AG04450 (cell line): ENCODE measurements around the gene MICAL3. TPM values are rescaled to one million over a fixed set of nuclear protein-coding genes. Genes with fewer than 3 reads are reported as not detected.
"Not testable (repeated sequence)": the region's sequence is repeated elsewhere in the genome, so short reads cannot be mapped to it uniquely, and the experiment has no call there.

Source experiments
- CTCF ChIA-PET: fragments of 300-600, 350-600 bp; formaldehyde crosslinking; extraction: SDS; loops from one replicate; lab custom pipeline; 2022; ENCODE audit warnings: antibody characterized with exemption, inconsistent platforms; lab: Charles Lee
- POLR2A ChIA-PET: fragments of 350-600 bp; formaldehyde crosslinking; extraction: SDS; loops from one replicate; lab custom pipeline; 2021; ENCODE audit warnings: antibody characterized with exemption, inconsistent platforms; lab: Yijun Ruan, JAX
- DNase-seq: peaks from one replicate; pipeline ENCODE4 v3.0.0-alpha.2; 2011; ENCODE audit warnings: low read depth, low spot score
- H3K27ac ChIP-seq: one replicate; pipeline ENCODE4 v1.5.1; 2012; ENCODE audit warnings: low read depth, low read length, control low read depth
- H3K27me3 ChIP-seq: one replicate; pipeline ENCODE4 v1.6.0; 2012; ENCODE audit warnings: low read length; ENCODE audit not compliant: control insufficient read depth, insufficient read depth
- H3K4me3 ChIP-seq: 2 replicates; pipeline ENCODE4 v1.5.1; 2011; ENCODE audit warnings: mild to moderate bottlenecking, low read depth, low read length, control low read depth
- H3K9me3 ChIP-seq: 2 replicates; pipeline ENCODE4 v1.5.1; 2012; ENCODE audit warnings: low read length; ENCODE audit not compliant: control insufficient read depth, insufficient read depth
- CTCF ChIP-seq: IDR thresholded peaks from 2 replicates; pipeline ENCODE4 v1.5.1; 2011; ENCODE audit warnings: low read depth, low read length, control low read depth, inconsistent platforms
- polyA minus RNA-seq: library from RNA; depleted of rRNA, polyadenylated mRNA; stranded (reverse); fragments of >200 nt; gene quantifications from 2 replicates; pipeline ENCODE4 v1.2.3, GENCODE V29; 2011; rRNA and poly(A)+ RNA removed
- polyA plus RNA-seq: library from polyadenylated mRNA; depleted of rRNA; stranded (reverse); fragments of >200 nt; gene quantifications from 2 replicates; pipeline ENCODE4 v1.2.3, GENCODE V29; 2011; rRNA removed

Gene MICAL3, protein sequence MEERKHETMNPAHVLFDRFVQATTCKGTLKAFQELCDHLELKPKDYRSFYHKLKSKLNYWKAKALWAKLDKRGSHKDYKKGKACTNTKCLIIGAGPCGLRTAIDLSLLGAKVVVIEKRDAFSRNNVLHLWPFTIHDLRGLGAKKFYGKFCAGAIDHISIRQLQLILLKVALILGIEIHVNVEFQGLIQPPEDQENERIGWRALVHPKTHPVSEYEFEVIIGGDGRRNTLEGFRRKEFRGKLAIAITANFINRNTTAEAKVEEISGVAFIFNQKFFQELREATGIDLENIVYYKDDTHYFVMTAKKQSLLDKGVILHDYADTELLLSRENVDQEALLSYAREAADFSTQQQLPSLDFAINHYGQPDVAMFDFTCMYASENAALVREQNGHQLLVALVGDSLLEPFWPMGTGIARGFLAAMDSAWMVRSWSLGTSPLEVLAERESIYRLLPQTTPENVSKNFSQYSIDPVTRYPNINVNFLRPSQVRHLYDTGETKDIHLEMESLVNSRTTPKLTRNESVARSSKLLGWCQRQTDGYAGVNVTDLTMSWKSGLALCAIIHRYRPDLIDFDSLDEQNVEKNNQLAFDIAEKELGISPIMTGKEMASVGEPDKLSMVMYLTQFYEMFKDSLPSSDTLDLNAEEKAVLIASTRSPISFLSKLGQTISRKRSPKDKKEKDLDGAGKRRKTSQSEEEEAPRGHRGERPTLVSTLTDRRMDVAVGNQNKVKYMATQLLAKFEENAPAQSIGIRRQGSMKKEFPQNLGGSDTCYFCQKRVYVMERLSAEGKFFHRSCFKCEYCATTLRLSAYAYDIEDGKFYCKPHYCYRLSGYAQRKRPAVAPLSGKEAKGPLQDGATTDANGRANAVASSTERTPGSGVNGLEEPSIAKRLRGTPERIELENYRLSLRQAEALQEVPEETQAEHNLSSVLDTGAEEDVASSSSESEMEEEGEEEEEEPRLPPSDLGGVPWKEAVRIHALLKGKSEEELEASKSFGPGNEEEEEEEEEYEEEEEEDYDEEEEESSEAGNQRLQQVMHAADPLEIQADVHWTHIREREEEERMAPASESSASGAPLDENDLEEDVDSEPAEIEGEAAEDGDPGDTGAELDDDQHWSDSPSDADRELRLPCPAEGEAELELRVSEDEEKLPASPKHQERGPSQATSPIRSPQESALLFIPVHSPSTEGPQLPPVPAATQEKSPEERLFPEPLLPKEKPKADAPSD (N-terminal part only)
- polyA plus RNA-seq (17.8 and 18.5 TPM in 2 replicates), polyA minus RNA-seq (29.1 and 40.9 TPM in 2 replicates)

- ChIA-PET CTCF (interaction anchor here (1.1 to 3.0 kb wide), 5 partner anchors 13 to 194 kb away, joined by 3 to 25 read pairs (median 7); no protein-coding TSS in a partner anchor), POLR2A (no interaction called here)
- Histone ChIP-seq H3K27me3 (no peaks in the 10 kb centered on the region), H3K4me3 (peak within 1 kb of the TSS; percentile 68), H3K27ac (peak within 1 kb of the TSS; percentile 31), H3K9me3 (no peaks in the 10 kb centered on the region)
- DNase-seq = no peak
- peak; percentile 58 for TF ChIP-seq CTCF
These were observed at the start of gene MICAL3 for GRCh38 chr22:18024276-18024939. TSS of gene MICAL3 (minus strand) at chr22:18024561. CDS start at chr22:17906812, 117,749 bp downstream.

GRCh38 chr22:18073927-18074326 lies 49.6 kb upstream of the MICAL3 start:
- POLR2A ChIA-PET, DNase-seq, H3K9me3 ChIP-seq, H3K4me3 ChIP-seq, H3K27me3 ChIP-seq, H3K27ac ChIP-seq: not testable (repeated sequence)
- CTCF ChIA-PET = interaction anchor here (1.9 to 8.8 kb wide), 5 partner anchors 48 to 244 kb away, joined by 4 to 226 read pairs (median 36); partner anchors contain the start of gene MICAL3

DNA sequence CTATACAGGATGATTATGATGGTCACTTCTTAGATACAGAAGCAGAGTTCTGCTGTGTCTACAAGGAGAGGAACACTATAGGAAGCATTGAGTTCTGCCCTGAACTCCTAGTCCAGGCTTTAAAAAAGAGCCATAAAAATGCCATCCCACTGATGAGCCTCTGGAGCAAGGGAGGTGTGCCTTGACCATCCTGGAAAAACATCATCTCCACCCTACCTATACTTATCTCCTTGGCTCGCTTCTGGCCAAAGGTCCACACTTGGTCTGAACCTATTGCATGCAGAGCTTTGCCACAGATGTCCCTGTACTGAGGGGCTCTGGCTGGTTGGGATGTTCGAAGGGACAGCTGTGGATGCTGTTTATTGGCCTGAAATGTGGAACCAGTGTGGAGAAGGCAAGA lies 49.1 kb upstream of the MICAL3 start:
- H3K27ac ChIP-seq = no peak overlapping the region
- no peak for TF ChIP-seq CTCF
- no peaks in the 10 kb centered on the region; the same call in 1 of the 2 replicates for H3K9me3 ChIP-seq
- CTCF ChIA-PET = interaction anchor here (1.4 to 8.8 kb wide), 2 partner anchors 239 to 243 kb away, joined by 3 to 226 read pairs; no protein-coding TSS in a partner anchor
- DNase-seq = no peak
- no peak overlapping the region for H3K4me3 ChIP-seq
- H3K27me3 ChIP-seq = no peaks in the 10 kb centered on the region
- POLR2A ChIA-PET = no interaction called here

GRCh38 chr22:18071968-18072310 lies 47.6 kb upstream of the MICAL3 start:
- TF ChIP-seq CTCF = no peak
- Histone ChIP-seq H3K9me3 (no peaks in the 10 kb centered on the region), H3K4me3 (no peak overlapping the region), H3K27ac (no peak overlapping the region), H3K27me3 (no peaks in the 10 kb centered on the region)
- no peak for DNase-seq
- POLR2A ChIA-PET = interaction anchor here (0.6 kb wide), 1 partner anchor 34 kb away, joined by 7 read pairs; no protein-coding TSS in a partner anchor
- CTCF ChIA-PET = interaction anchor here (1.0 to 8.8 kb wide), 4 partner anchors 38 to 329 kb away, joined by 3 to 226 read pairs (median 4); no protein-coding TSS in a partner anchor

DNA sequence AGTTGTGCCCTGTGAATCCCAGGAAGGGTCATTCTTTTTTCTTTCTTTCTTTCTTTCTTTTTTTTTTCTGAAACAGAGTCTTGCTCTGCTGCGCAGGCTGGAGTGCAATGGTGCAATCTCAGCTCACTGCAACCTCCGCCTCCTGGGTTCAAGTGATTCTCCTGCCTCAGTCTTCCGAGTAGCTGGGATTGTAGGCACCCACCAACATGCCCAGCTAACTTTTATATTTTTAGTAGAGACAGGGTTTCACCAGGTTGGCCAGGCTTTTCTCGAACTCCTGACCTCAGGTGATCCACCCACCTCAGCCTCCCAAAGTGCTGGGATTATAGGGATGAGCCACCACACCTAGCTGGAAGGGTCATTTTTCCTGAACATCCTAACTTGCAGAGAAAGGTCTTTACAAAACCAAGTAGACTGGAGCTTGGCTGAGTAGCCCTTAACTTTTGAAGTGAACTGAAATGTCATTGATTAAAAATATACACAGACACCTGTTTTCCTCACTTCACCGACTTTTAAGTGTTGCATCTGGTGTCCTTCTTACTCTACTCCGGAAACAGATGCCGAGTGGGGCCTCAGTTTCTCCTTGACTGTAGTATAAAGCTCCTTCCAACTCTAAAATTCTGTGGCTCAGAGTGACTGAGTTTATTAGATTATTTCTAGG lies 47.1 kb upstream of the MICAL3 start:
- not testable (repeated sequence) for H3K9me3 ChIP-seq, H3K27ac ChIP-seq, H3K27me3 ChIP-seq, DNase-seq, H3K4me3 ChIP-seq
- CTCF ChIA-PET = interaction anchor here (1.0 to 8.8 kb wide), 3 partner anchors 37 to 328 kb away, joined by 3 to 226 read pairs (median 5); no protein-coding TSS in a partner anchor
- POLR2A ChIA-PET = interaction anchor here (0.6 kb wide), 1 partner anchor 33 kb away, joined by 7 read pairs; no protein-coding TSS in a partner anchor
